ENCODE measurements around the gene CHST11. TPM values are rescaled to one million over a fixed set of nuclear protein-coding genes. Genes with fewer than 3 reads are reported as not detected.
A peak's percentile ranks its signal among the peaks of the same experiment; 100 is the strongest.

The CHST11 gene
- total and polyA plus RNA-seq, 10 of the 15 experiments (the other 5 are each of a cell fraction or from before 2014, with no cell fraction given) = 1.9 to 38.1 (median 17.2) TPM

- TF ChIP-seq PRDM15 (CRISPR knock-in tag; IDR thresholded peaks at IDR 0.05) (no peak), ZBTB40 (IDR thresholded peaks at IDR 0.05; ENCODE audit: borderline replicate concordance) (no peak), BCL3 (IDR thresholded peaks at IDR 0.05; ENCODE audit: borderline replicate concordance, insufficient read depth, low read depth, low read length, poor library complexity, severe bottlenecking) (no peak), MYB (IDR thresholded peaks at IDR 0.05; ENCODE audit: borderline replicate concordance, low read depth, low read length) (no peak), SMARCA5 (IDR thresholded peaks at IDR 0.05) (no peak), JUNB (IDR thresholded peaks at IDR 0.05) (no peak), RBBP5 (conservative IDR thresholded peaks at IDR 0.05) (no peak), USF1 (IDR thresholded peaks at IDR 0.05; ENCODE audit: borderline replicate concordance, extremely low read length, insufficient read depth, low read depth, low read length) (no peak), RUNX3 (IDR thresholded peaks at IDR 0.05; ENCODE audit: low read length) (peak; percentile 60; the same call in 1 of the 2 replicates), NR2F1 (conservative IDR thresholded peaks at IDR 0.05) (peak; percentile 94), ZNF217 (IDR thresholded peaks at IDR 0.05) (no peak), SMAD5 (IDR thresholded peaks at IDR 0.05; ENCODE audit: low read depth) (no peak), FOXK2 (IDR thresholded peaks at IDR 0.05) (no peak), WRNIP1 (IDR thresholded peaks at IDR 0.05; ENCODE audit: borderline replicate concordance, low read depth, low read length) (no peak), MAX (IDR thresholded peaks at IDR 0.05; ENCODE audit: low read depth, low read length) (no peak), BHLHE40 (IDR thresholded peaks at IDR 0.05; ENCODE audit: borderline replicate concordance in 1 of 2, low read depth in 2 of 2, low read length in 1 of 2) (peak in 1 of 2 experiments; percentile 43; a peak in 1 of 4 replicates), CREM (IDR thresholded peaks at IDR 0.05; ENCODE audit: low read depth) (no peak)
Measured at GRCh38 chr12:104520242-104520900, 63.6 kb downstream of the CHST11 start (continued).
